Heart right ventricle (tissue), 16 donors: Measurements from ENCODE around the gene HPF1. TPM values are rescaled to one million over a fixed set of nuclear protein-coding genes. Genes with fewer than 3 reads are reported as not detected.
"Not testable (repeated sequence)": the region's sequence is repeated elsewhere in the genome, so short reads cannot be mapped to it uniquely, and the experiment has no call there.

Experiments used
- ATAC-seq, 8 donors: fragments of 200-7000 bp; cut with Tn5 transposase; one replicate each; pipeline ENCODE4 v1.9.1; 2020; ENCODE audit warnings: mild to moderate bottlenecking in 8 of 8, moderate library complexity in 8 of 8, moderate number of reproducible peaks in 1 of 8
- DNase-seq, 2 donors: peaks; one replicate each; pipeline ENCODE4 v3.0.0-alpha.2; 2020
- H3K27ac ChIP-seq, 10 donors: fragments of 200-600 bp; sonication (generic) in 2 of 10; one replicate each; pipeline versions ENCODE4 v1.5.0 to v1.8.0; 2020 to 2022; ENCODE audit warnings: mild to moderate bottlenecking in 3 of 10
- H3K27me3 ChIP-seq, 7 donors: fragments of 200-600 bp; one replicate each; pipeline ENCODE4 v1.8.0; 2021 to 2022; ENCODE audit warnings: mild to moderate bottlenecking in 2 of 7
- H3K36me3 ChIP-seq, 9 donors: fragments of 200-600 bp; sonication (generic) in 1 of 9; one replicate each; pipeline versions ENCODE4 v1.5.0 to v1.8.0; 2020 to 2022; ENCODE audit warnings: mild to moderate bottlenecking in 2 of 9
- H3K4me1 ChIP-seq, 9 donors: fragments of 200-600 bp; sonication (generic) in 1 of 9; one replicate each; pipeline versions ENCODE4 v1.5.0 to v1.8.0; 2020 to 2022; ENCODE audit warnings: mild to moderate bottlenecking in 4 of 9
- H3K4me3 ChIP-seq, 10 donors: fragments of 200-600 bp; sonication (generic) in 2 of 10; one replicate each; pipeline versions ENCODE4 v1.5.0 to v1.8.0; 2020 to 2022; ENCODE audit warnings: mild to moderate bottlenecking in 7 of 10, moderate library complexity in 2 of 10
- H3K9me3 ChIP-seq, 11 donors: fragments of 200-600 bp in 10 of 11; sonication (generic) in 2 of 11; one replicate each; pipeline versions ENCODE4 v1.5.0 to v1.8.0; 2013 to 2022; ENCODE audit warnings: mild to moderate bottlenecking in 2 of 11, control low read depth in 1 of 11, moderate library complexity in 1 of 11
- CTCF ChIP-seq, 9 donors: fragments of 200-600 bp; sonication (generic) in 2 of 9; IDR thresholded peaks; one replicate each; pipeline versions ENCODE4 v1.5.0 to v1.8.0; 2021 to 2022; ENCODE audit warnings: antibody characterized with exemption in 9 of 9, mild to moderate bottlenecking in 5 of 9, moderate library complexity in 1 of 9
- WGBS, 2 donors: extraction: QIAGEN DNeasy Blood & Tissue Kit; methylation state at CpG; one replicate each; pipeline ENCODE4 v1.1.7; 2013; ENCODE audit warnings: inconsistent platforms in 1 of 2; 5-methylcytosine and 5-hydroxymethylcytosine counted together
- intact Hi-C, 10 donors: fragments of 100-400 bp; cut with DNase I; formaldehyde crosslinking; loops; one replicate each; pipeline versions ENCODE4 v1.11.1 to v1.14.2; 2022
- polyA plus RNA-seq, 2 donors: library from polyadenylated mRNA; stranded (reverse); fragments of 200-250 nt; gene quantifications; one replicate each; pipeline ENCODE4 v1.2.3, GENCODE V29; 2013
- total RNA-seq, 10 donors: library from RNA; stranded (reverse); fragmentation: NEBNext Ultra II Directional in 3 of 10; extraction: Animal tissue kit (Norgen Biotek cat#: 25700) in 3 of 10; gene quantifications; one replicate each; pipeline versions ENCODE4 v1.2.1 to v1.2.4, GENCODE V29; 2021 to 2023
- donor health status: Arrhythmogenic right ventricular cardiomyopathy.
- donor health status: ischemic (EF 13 %, LVEDD 7.1; RV severe dilation, severe dysfunction).
- donor health status: healthy with polysubstance abuse.
- donor health status: DM: no; HTN: yes; CAD: no.
- donor health status: DM: no; HTN: no; CAD: no.
- donor health status: ischemic (EF 25% LVEDD 6.9; RV normal size, moderate dysfunction).
- donor health status: ischemic (EF 25% LVEDD 5.7; RV mildly dilated, moderate dysfunction).
- donor health status: healthy.
- donor health status: DM: yes; HTN: yes; CAD: no.
- donor health status: Ischemic cardiomyopathy.
- donor health status: ischemic (EF 35%, LVEDD 5.7; RV mildly dilated, moderate dysfunction).
- donor health status: nonischemic (EF 11% LVEDD 7.7; RV severe dilation, severe dysfunction).
- donor health status: DM: yes; HTN: yes; CAD: no.
- donor health status: PGD.
- donor health status: ischemic (EF 29% LVEDD 5.4; RV normal size, mild dysfunction).
- donor health status: nonischemic (EF 23%, LVEDD 6.1; RV moderate dilation, normal function).

The HPF1 gene
- total and polyA plus RNA-seq, 12 donors: 15.4 to 29.1 (median 17.8) TPM

DNA sequence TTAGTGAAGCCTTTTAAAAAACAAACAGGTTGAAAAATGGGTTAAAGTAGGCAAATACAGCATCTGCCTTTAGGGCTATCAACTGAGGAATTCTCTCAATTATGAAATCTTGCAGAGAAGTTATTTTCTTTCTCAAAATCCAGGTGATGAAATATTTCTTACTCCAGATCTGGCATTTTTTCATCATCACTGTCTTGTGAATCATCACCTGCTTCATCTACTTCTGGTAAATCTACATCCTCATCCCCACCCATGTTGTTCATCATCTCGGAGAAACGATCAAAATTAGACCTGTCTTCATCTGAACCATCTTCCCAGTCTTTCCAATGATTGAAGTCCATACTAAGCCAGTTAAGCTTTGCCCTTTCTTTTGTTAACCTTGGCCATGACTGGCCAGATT lies 33.3 kb upstream of the HPF1 start:
- 68 to 84% methylated on average over 2 of the region's 2 CpGs for WGBS, 2 donors
- TF ChIP-seq CTCF (IDR thresholded peaks at IDR 0.05): no peak
- intact Hi-C loops: no loop called here
- no peaks in the 10 kb centered on the region for H3K36me3 ChIP-seq
- H3K27ac ChIP-seq: no peak overlapping the region
- H3K4me1 ChIP-seq: peaks cover 0 to 10% (median 4%) of the 10 kb centered on the region in 9 donors
- H3K9me3 ChIP-seq: no peaks in the 10 kb centered on the region
- H3K27me3 ChIP-seq: peaks cover 0 to 55% (median 36%) of the 10 kb centered on the region in 7 donors
- peak overlapping the region in 2 of 10 donors; percentile 16 to 41 for H3K4me3 ChIP-seq
- no peak for DNase-seq
- no peak for ATAC-seq

GRCh38 chr4:169774466-169775445 lies 17.0 kb upstream of the HPF1 start:
- TF ChIP-seq CTCF (IDR thresholded peaks at IDR 0.05): peak in 8 of 9 donors; percentile 28 to 40 (median 33)
- peaks cover 4 to 23% (median 21%) of the 10 kb centered on the region in 7 donors for H3K27me3 ChIP-seq
- 19% methylated on average over 57 to 58 of the region's 58 CpGs for WGBS, 2 donors
- H3K9me3 ChIP-seq: peaks cover 0 to 2% (median 0%) of the 10 kb centered on the region in 11 donors
- ATAC-seq: peak in 7 of 8 donors; percentile 46 to 63 (median 49)
- H3K27ac ChIP-seq: no peak overlapping the region
- intact Hi-C loops: no loop called here
- DNase-seq: peak in 1 of 2 donors; percentile 41
- peaks cover 0 to 17% (median 4%) of the 10 kb centered on the region in 9 donors for H3K4me1 ChIP-seq
- no peaks in the 10 kb centered on the region for H3K36me3 ChIP-seq
- H3K4me3 ChIP-seq: peak overlapping the region; percentile 12 to 47 (median 30)

DNA sequence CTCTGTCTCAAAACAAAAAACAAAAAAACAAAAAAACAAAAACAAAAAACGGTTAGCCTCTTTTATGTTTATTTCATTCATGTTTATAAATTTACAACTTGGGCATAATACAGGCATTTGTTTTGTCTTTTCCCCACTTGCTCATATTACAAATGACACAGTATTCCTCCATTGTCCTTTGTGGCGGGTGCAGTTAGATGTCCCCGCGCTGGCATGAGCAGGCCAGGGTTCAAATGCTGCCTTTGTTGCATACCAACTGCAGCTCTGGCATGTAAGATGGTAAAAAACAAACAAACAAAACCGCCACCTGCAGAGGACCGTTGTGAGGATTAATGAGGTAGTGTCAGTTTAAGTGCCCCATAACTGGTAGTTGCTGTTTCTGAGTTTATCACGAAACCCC lies 16.1 kb upstream of the HPF1 start:
- Histone ChIP-seq H3K27me3 (peaks cover 4 to 23% (median 21%) of the 10 kb centered on the region in 7 donors), H3K36me3 (no peaks in the 10 kb centered on the region), H3K4me3 (no peak overlapping the region), H3K4me1 (peaks cover 0 to 20% (median 4%) of the 10 kb centered on the region in 9 donors), H3K27ac (no peak overlapping the region), H3K9me3 (peaks cover 0 to 5% (median 0%) of the 10 kb centered on the region in 11 donors)
- no peak for TF ChIP-seq CTCF (IDR thresholded peaks at IDR 0.05)
- DNase-seq (no peak), ATAC-seq (no peak)
- WGBS, 2 donors: 89 to 90% methylated on average over 7 of the region's 7 CpGs
- intact Hi-C loops: no loop called here

DNA sequence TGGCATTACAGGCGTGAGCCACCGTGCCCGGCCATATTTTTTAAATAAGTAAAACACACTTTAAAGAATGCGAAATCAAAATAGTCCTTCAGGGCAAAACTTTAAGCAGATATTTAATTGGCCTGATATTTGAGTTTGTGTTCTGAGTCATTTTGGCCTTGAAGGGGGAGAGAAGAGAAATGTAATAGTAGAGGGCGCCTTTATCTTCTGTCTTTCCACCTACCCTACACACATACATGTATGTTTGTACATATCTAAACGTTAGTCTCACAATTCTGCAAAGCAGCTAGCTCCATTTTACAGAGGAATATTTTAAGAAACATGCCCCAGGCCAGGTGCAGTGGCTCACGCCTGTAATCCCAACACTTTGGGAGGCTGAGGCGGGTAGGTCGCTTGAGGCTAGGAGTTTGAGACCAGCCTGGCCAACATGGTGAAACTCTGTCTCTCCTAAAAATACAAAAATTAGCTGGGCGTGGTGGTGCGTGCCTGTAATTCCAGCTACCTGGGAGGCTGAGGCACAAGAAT lies 13.9 kb upstream of the HPF1 start:
- DNase-seq, intact Hi-C loops, H3K4me3 ChIP-seq, H3K36me3 ChIP-seq, ATAC-seq, H3K9me3 ChIP-seq: not testable (repeated sequence)
- WGBS, 2 donors: 91% methylated on average over 11 of the region's 11 CpGs
- Histone ChIP-seq H3K27me3 (peaks cover 4 to 23% (median 21%) of the 10 kb centered on the region in 7 donors), H3K27ac (peak overlapping the region in 3 of 10 donors; percentile 15 to 65 (median 34)), H3K4me1 (peaks cover 0 to 20% (median 4%) of the 10 kb centered on the region in 9 donors)
